Measurements from ENCODE around the gene LAPTM5. TPM values are rescaled to one million over a fixed set of nuclear protein-coding genes. Genes with fewer than 3 reads are reported as not detected.
A peak's percentile ranks its signal among the peaks of the same experiment; 100 is the strongest.
"Not testable (repeated sequence)": the region's sequence is repeated elsewhere in the genome, so short reads cannot be mapped to it uniquely, and the experiment has no call there.

LAPTM5 gene
- total RNA-seq: 34.2 TPM

- no peak for DNase-seq (ENCODE audit: low spot score)
Observed at GRCh38 chr1:30757352-30758120, at the start of gene LAPTM5. Gene LAPTM5, minus strand, starts transcription at chr1:30757774. Its CDS starts 29 bp downstream, at chr1:30757745.

- no peak for DNase-seq (ENCODE audit: low spot score)
Observed at GRCh38 chr1:30806381-30807317, 49.1 kb upstream of the LAPTM5 start.

- DNase-seq (ENCODE audit: low spot score): no peak
Observed at GRCh38 chr1:30805304-30806003, 47.9 kb upstream of the LAPTM5 start.

GRCh38 chr1:30804822-30805221, 47.2 kb upstream of the LAPTM5 start:
- no peak for DNase-seq (ENCODE audit: low spot score)

GRCh38 chr1:30804352-30804751, 46.8 kb upstream of the LAPTM5 start:
- no peak for DNase-seq (ENCODE audit: low spot score)

- no peak for DNase-seq (ENCODE audit: low spot score)
Observed at GRCh38 chr1:30803562-30803961, 46.0 kb upstream of the LAPTM5 start.

GRCh38 chr1:30801771-30802198, 44.2 kb upstream of the LAPTM5 start:
- peak; percentile 88 for DNase-seq (ENCODE audit: low spot score)

GRCh38 chr1:30799233-30799511, 41.6 kb upstream of the LAPTM5 start:
- DNase-seq (ENCODE audit: low spot score): no peak

- DNase-seq (ENCODE audit: low spot score): peak; percentile 73
Observed at GRCh38 chr1:30798389-30799232, 41.0 kb upstream of the LAPTM5 start.

- DNase-seq (ENCODE audit: low spot score): no peak
Observed at GRCh38 chr1:30795026-30795425, 37.5 kb upstream of the LAPTM5 start.

GRCh38 chr1:30794260-30794659, 36.7 kb upstream of the LAPTM5 start:
- DNase-seq (ENCODE audit: low spot score): no peak

GRCh38 chr1:30793209-30793608, 35.6 kb upstream of the LAPTM5 start:
- DNase-seq (ENCODE audit: low spot score): no peak

GRCh38 chr1:30791868-30792267, 34.3 kb upstream of the LAPTM5 start:
- no peak for DNase-seq (ENCODE audit: low spot score)

GRCh38 chr1:30790850-30791778, 33.5 kb upstream of the LAPTM5 start:
- DNase-seq (ENCODE audit: low spot score): no peak

- DNase-seq (ENCODE audit: low spot score): not testable (repeated sequence)
Observed at GRCh38 chr1:30790256-30790525, 32.6 kb upstream of the LAPTM5 start.

GRCh38 chr1:30789388-30790255, 32.0 kb upstream of the LAPTM5 start:
- no peak for DNase-seq (ENCODE audit: low spot score)

GRCh38 chr1:30788580-30789387, 31.2 kb upstream of the LAPTM5 start:
- DNase-seq (ENCODE audit: low spot score): no peak

GRCh38 chr1:30787856-30788495, 30.4 kb upstream of the LAPTM5 start:
- DNase-seq (ENCODE audit: low spot score): no peak
